GM21515 (cell line): ENCODE data around the gene RRP36.

Source experiments
- ATAC-seq: cut with Tn5 transposase; IDR thresholded peaks from one replicate; pipeline ENCODE4 v1.9.1; 2021; ENCODE audit not compliant: unreplicated experiment

RRP36 gene

DNA sequence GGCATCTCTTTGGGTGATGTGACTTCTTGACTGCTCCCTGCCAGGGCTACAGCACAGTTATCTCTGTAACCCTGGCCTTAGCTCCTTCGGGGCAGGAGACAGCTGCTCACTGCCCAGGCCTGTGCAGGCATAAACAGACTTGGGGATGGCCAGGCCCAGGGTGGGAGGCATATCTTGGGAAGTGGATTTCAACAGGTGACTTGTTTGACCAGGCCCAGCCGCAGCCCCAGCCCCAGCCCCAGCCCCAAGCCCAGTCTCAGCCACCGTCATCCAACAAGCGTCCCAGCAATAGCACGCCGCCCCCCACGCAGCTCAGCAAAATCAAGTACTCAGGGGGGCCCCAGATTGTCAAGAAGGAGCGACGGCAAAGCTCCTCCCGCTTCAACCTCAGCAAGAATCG, 15.2 kb upstream of the RRP36 start:
- ATAC-seq, result no peak

GRCh38 chr6:43007126-43007525, 14.3 kb upstream of the RRP36 start:
- no peak for ATAC-seq

GRCh38 chr6:43009124-43009523, 12.3 kb upstream of the RRP36 start:
- ATAC-seq, result no peak

DNA sequence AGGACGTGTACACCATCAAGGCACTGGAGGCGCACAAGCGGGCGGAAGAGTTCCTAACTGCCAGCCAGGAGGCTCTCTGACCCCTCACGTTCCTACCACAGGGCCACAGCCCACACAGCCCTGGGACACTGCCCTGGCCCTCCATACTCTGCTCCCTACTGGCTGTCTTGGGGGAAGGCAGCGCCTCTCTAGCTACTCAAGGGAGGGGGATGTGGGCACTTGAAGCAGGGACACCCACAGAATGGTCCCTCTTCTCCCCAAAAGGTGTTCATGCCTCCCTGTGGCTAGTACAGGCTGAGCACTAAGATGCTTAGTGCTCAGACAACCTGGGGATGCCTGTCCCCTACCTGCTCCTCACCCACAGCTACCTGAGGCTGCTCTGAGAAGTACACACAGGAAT, 10.2 kb upstream of the RRP36 start:
- ATAC-seq, result no peak

DNA sequence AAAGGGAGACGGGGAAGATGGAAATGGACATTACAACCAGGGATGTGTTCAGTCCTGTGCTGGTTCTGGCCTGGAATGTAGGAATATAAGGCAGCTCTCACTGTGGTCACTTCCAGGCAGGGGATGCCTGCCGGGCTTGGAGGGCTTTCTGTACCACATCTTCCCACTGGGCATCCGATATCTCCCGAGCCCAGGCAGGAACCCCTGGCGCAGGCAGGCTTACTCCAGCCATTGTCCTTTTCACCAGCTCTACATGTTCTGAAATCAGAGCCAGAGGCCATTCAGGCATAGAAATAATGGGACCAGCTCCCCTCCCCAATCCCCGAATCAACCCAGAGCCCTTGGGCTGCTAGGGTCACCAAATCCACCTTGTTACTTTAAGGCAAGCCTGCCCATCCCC, 9.1 kb upstream of the RRP36 start:
- ATAC-seq, result no peak

DNA sequence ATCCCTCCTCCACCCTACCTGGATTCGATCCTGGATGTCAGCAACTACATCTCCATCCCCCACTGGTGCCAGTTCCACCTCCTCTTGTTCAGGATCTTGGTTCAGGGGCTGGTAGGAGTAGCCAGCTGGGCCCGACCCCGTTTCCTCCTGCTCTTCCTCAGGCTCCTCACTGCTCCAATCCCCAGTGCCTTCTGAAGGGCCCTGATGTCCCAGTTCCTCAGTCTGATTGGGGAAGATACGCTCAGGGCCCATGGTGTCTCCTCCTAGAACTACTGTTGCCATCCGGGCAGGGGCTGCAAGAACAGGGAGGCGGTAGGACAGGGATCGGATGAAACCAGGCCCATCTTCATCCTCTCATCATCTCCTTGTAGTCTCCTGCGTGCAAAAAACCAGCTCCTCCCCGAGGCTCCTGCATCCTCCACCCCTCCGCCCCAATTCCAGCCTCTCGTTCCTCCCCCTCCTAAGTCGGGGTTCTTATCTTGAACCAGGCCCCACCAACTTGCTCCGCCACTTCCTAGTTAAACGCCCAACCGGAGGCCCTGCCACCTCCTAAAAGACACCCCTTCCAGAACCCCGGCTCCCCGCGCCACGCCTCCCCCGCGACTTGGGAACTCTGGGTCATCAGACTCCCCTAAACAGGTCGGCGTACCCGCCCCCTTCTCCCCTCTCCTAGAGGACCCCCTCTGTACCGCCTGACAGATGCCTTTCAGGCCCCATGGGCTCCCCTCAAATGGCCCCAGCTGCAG, 8.2 kb upstream of the RRP36 start:
- ATAC-seq, result peak; percentile 5

GRCh38 chr6:43013843-43014433, 7.5 kb upstream of the RRP36 start, which contains the start of the genes KLHDC3 and MEA1:
Gene KLHDC3 (plus strand): TSS chr6:43014249. CDS start chr6:43017193, 2,944 bp downstream.
Gene MEA1 (minus strand): TSS chr6:43013946. CDS start chr6:43013813, 133 bp downstream.
- ATAC-seq, result peak; percentile 88

- no peak for ATAC-seq
These were observed 7.0 kb upstream of the RRP36 start for GRCh38 chr6:43014434-43014909.

- no peak for ATAC-seq
These were observed 5.1 kb upstream of the RRP36 start for GRCh38 chr6:43016176-43016942.

- ATAC-seq, result no peak
These were observed 4.5 kb upstream of the RRP36 start for GRCh38 chr6:43016943-43017334.

- no peak for ATAC-seq
These were observed 2.3 kb upstream of the RRP36 start for GRCh38 chr6:43019152-43019551.

DNA sequence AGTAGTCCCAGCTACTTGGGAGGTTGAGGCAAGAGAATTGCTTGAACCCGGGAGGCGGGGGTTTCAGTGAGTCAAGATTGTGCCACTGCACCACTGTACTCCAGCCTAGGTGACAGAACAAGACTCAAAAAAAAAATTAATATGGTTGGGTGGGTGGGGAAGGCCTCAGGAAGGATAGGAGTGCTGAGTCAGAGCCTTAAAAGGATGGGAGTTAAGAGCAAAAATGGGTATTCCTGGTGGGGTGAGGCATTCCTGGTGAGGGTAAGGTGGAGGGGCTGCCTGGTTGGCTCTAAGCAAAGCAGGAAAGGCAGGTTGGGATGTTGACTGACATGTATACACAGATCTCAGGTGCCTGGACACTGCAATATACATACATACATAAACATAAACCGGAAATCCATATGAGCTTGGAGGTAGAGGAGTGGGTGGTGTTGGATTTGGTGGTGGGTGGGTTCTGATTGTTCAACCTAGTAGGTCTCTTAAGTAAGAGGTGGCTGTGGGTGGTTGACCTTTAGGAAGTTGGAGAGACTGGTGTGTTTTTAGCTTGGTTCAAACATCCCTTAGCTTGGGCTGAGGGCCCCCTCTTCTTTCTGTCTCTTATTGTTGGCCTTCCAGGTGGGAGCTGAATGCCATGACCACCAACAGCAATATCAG, 1.2 kb upstream of the RRP36 start:
- ATAC-seq, result no peak

DNA sequence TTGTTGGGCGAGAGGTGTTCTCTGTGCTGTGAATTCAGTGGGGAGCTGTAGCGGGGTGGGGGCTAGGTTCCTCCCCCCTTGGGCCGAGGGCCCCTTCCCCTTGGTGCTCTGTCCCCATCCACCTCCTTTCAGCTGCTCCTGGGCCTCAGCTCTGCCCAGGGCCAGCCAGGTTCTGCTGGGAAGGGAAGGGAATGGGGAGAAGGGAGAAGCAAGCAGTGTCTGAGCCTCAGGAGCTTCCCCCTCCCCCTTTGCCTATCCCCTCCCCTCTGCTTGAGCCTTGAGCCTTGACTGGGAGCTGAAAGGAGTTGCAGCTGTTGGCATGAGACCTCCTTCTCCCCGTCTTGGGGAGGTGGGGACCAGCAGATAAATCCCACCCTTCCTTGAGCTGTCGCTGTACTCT, 576 bp upstream of the RRP36 start:
- ATAC-seq, result no peak

- ATAC-seq, result no peak
These were observed 3.0 kb downstream of the RRP36 start for GRCh38 chr6:43024436-43024835.

- no peak for ATAC-seq
These were observed 4.9 kb downstream of the RRP36 start for GRCh38 chr6:43026365-43026764.

DNA sequence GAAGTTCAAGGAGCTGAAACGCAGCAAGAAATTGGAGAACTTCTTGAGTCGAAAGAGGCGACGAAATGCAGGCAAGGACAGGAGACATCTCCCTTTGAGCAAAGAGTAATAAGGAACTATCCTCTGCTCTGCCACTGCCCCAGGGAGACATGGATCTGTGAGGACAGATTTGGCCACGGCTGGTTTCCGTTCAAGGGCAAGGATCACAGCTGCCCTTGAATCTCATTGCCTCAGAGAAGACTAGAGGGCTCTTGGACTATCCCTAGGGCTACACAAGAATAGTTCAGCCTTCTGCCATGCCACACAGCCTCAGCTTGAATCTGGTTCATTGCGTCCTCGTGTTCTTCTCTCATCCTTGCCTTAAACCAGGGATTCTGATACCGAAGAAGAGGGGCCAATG, 7.7 kb downstream of the RRP36 start:
- ATAC-seq, result no peak

DNA sequence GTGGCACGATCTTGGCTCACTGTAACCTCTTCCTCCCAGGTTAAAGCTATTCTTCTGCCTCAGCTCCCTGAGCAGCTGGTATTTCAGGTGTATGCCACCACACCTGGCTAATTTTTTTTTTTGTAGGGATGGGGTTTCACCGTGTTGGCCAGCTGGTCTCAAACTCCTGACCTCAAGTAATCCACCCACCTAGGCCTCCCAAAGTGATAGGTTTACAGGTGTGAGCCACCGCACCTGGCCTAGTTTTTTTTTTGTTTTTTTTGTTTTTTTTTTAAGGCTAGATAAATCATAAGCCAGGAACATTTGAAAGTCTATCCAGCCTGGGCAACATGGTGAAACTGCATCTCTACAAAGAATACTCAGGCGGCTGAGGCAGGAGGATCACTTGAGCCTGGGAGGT, 10.9 kb downstream of the RRP36 start:
- no peak for ATAC-seq

DNA sequence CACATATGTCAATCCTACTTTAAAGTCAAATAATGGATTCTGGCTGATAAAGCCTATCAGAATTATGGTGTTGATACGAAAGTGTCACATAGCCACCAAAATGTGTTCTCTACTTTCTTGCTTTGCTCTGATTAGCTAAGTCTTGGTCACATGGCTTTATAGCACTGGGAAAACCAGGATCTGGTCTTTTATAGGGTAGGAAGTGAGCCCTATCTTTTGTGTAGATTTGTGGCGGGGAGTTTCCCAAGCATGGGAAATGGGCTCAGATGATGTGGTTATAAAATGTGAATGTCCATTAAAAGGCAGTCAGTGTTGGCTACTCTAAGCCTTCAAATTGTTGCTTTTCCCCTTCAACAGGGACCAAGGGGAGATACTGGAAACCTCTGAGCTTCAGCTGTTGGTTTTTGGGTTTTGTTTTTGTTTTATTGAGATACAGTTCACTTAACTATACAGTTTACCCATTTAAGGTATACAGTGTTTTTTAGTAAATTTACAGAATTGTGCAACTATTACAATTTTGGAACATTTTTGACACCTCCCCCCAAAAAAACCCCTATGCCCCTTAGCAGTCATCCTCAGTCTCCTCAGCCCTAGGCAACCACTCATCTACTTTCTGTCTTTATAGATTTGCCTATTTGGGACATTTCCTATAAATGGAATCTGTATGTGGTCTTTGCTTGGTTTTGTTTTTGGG, 12.2 kb downstream of the RRP36 start:
- no peak for ATAC-seq

GRCh38 chr6:43034190-43034525, 12.7 kb downstream of the RRP36 start:
- ATAC-seq, result no peak

- no peak for ATAC-seq
These were observed 14.2 kb downstream of the RRP36 start for GRCh38 chr6:43035495-43036194.
